Activated naive CD4-positive, alpha-beta T cell treated with anti-CD3 and anti-CD28 coated beads, Interleukin-2, amount 10 ng/mL, durations not matched to agents 5 hours and 36 hours (primary cell): ENCODE measurements around the gene INPPL1. TPM values are rescaled to one million over a fixed set of nuclear protein-coding genes. Genes with fewer than 3 reads are reported as not detected.

ENCODE experiments used
- total RNA-seq, 2 experiments: library from RNA; stranded (reverse); gene quantifications; one replicate each; pipeline ENCODE4 v1.2.3, GENCODE V29; 2021

The INPPL1 gene, protein sequence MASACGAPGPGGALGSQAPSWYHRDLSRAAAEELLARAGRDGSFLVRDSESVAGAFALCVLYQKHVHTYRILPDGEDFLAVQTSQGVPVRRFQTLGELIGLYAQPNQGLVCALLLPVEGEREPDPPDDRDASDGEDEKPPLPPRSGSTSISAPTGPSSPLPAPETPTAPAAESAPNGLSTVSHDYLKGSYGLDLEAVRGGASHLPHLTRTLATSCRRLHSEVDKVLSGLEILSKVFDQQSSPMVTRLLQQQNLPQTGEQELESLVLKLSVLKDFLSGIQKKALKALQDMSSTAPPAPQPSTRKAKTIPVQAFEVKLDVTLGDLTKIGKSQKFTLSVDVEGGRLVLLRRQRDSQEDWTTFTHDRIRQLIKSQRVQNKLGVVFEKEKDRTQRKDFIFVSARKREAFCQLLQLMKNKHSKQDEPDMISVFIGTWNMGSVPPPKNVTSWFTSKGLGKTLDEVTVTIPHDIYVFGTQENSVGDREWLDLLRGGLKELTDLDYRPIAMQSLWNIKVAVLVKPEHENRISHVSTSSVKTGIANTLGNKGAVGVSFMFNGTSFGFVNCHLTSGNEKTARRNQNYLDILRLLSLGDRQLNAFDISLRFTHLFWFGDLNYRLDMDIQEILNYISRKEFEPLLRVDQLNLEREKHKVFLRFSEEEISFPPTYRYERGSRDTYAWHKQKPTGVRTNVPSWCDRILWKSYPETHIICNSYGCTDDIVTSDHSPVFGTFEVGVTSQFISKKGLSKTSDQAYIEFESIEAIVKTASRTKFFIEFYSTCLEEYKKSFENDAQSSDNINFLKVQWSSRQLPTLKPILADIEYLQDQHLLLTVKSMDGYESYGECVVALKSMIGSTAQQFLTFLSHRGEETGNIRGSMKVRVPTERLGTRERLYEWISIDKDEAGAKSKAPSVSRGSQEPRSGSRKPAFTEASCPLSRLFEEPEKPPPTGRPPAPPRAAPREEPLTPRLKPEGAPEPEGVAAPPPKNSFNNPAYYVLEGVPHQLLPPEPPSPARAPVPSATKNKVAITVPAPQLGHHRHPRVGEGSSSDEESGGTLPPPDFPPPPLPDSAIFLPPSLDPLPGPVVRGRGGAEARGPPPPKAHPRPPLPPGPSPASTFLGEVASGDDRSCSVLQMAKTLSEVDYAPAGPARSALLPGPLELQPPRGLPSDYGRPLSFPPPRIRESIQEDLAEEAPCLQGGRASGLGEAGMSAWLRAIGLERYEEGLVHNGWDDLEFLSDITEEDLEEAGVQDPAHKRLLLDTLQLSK
- total RNA-seq = 100 to 1,000 TPM; 120 to 131 TPM

DNA sequence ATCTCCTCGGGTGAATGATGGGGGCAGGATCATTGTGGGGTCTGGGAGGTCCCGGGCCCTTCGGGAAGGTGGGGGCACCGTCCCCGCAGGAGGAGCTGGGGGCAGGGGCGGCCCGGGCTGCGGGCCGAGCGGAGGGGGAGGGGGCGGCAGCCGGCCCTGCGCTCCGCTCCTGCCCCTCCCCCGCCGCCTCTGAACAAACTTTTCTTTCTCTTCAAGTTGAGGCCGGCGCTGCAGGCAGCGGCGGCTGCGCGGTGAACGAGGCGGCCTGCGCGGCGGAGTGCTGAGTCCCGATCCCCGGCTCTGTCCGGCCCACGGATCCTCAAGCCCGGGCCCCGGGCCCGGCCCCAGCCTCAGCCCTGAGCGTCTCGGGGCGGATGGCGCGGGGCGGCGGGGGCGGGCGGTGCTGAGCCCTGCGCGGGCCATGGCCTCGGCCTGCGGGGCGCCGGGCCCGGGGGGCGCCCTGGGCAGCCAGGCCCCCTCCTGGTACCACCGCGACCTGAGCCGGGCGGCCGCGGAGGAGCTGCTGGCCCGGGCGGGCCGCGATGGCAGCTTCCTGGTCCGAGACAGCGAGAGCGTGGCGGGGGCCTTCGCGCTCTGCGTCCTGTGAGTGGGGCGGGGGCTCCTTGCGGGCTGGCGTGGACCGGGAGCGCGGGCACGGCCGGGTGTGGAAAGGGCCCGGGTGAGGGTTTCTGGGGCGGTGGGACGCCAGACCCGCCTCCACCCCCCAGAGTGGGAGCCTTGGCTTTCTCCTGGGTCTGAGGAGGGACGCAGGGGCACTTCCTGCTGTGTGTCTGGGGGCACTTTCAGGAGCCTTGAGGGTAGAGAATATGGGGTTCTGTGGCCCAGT lies at the start of gene INPPL1:
INPPL1 (plus strand) TSS at position 204 of the 847 bp plus-strand sequence; CDS start at position 422, 218 bp downstream.

DNA sequence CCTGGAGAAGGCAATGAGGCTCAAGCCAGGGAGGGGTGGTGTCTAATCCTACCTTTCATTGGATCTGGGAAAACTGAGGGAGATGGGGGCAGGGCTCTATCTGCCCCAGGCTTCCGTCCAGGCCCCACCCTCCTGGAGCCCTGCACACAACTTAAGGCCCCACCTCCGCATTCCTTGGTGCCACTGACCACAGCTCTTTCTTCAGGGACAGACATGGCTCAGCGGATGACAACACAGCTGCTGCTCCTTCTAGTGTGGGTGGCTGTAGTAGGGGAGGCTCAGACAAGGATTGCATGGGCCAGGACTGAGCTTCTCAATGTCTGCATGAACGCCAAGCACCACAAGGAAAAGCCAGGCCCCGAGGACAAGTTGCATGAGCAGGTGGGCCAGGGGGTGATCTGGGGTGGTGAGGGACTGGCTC lies 32.6 kb upstream of the INPPL1 start, which contains the start of gene FOLR1:
FOLR1 (plus strand) TSS at position 180 of the 421 bp plus-strand sequence; CDS start at position 214, 34 bp downstream.

DNA sequence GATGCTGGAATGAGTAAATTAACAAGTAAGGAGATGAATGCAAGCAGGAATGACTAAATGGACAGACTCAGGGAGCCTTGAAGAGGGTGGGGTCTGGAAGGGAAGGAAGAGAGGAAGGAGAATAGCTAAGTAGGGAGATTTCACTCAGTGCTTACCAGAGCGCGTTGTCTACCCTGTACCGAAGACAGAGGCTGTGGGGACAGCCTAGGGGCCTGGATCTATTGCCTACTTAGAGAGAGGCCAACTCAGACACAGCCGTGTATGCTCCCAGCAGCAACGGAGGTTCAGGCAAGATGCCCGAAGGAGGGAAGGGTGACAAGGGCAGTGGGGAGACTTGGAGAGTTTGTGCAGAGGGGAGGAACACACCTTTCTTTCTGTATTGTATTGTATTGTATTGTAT lies 7.9 kb upstream of the INPPL1 start, which contains the start of gene FOLR2:
FOLR2 (plus strand) TSS at position 157 of the 400 bp plus-strand sequence. CDS start 1,791 bp downstream, outside the sequence.

DNA sequence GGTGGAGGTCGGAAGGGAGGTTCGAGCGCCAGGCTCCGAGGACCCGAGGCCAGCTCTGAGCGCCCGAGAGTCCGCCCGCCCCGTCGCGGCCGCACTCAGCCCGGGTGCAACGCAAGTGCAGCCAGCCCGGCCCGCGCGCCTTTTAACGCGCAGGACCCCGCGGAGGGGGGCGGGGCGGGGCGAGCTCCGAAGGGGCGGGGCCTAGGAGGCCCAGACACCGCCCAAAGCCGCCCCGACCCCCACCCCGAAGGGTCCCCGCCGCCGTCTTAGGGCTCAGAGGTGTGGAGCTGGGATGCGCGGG lies 19.4 kb downstream of the INPPL1 start, which contains the start of gene PHOX2A:
PHOX2A (minus strand) TSS at position 117 of the 301 bp plus-strand sequence. CDS start 172 bp downstream, outside the sequence.

Other genes starting within 250 kb of the INPPL1 start
- 10 to 100 TPM; 13.3 to 16.6 TPM for gene IL18BP, start 225.9 kb upstream of the INPPL1 start, total RNA-seq
- gene NUMA1, start 144.2 kb upstream of the INPPL1 start, total RNA-seq = 100 to 1,000 TPM; 218 to 220 TPM
- gene LRRC51, start 143.9 kb upstream of the INPPL1 start, total RNA-seq = 1 to 10 TPM; 6.0 TPM
- gene LAMTOR1, start 121.5 kb upstream of the INPPL1 start, total RNA-seq = 10 to 100 TPM; 72.8 to 75.1 TPM
- not detected for gene TOMT, start 118.8 kb upstream of the INPPL1 start, total RNA-seq
- 10 to 100 TPM; 74.3 to 78.6 TPM for gene ANAPC15, start 112.1 kb upstream of the INPPL1 start, total RNA-seq
- gene FOLR3, start 89.0 kb upstream of the INPPL1 start, total RNA-seq = not detected
- gene FOLR1, start 32.6 kb upstream of the INPPL1 start, total RNA-seq = not detected
- not detected for gene FOLR2, start 8.0 kb upstream of the INPPL1 start, total RNA-seq
- not detected for gene PHOX2A, start 19.4 kb downstream of the INPPL1 start, total RNA-seq
- gene CLPB, start 209.8 kb downstream of the INPPL1 start, total RNA-seq = 10 to 100 TPM; 15.5 to 16.1 TPM